Spinal cord (tissue), 10 donors: ENCODE results near the gene MINPP1. TPM values are rescaled to one million over a fixed set of nuclear protein-coding genes. Genes with fewer than 3 reads are reported as not detected.
"Not testable (repeated sequence)": the region's sequence is repeated elsewhere in the genome, so short reads cannot be mapped to it uniquely, and the experiment has no call there.

Experiments
- DNase-seq, 6 donors: peaks; one replicate each; pipeline versions ENCODE4 v3.0.0 to v3.0.0-alpha.2; 2013 to 2015; ENCODE audit warnings: low spot score in 6 of 6, low read depth in 4 of 6
- H3K27ac ChIP-seq: one replicate; pipeline ENCODE4 v1.5.1; 2013; ENCODE audit warnings: low read depth, low read length, control low read depth
- H3K27me3 ChIP-seq: one replicate; pipeline ENCODE4 v1.6.1; 2013; ENCODE audit warnings: low read length; ENCODE audit not compliant: control insufficient read depth, insufficient read depth
- H3K36me3 ChIP-seq: one replicate; pipeline ENCODE4 v1.6.1; 2013; ENCODE audit warnings: low read length; ENCODE audit not compliant: control insufficient read depth, insufficient read depth
- H3K4me1 ChIP-seq: one replicate; pipeline ENCODE4 v1.6.1; 2013; ENCODE audit warnings: low read length; ENCODE audit not compliant: control insufficient read depth, insufficient read depth
- H3K4me3 ChIP-seq: one replicate; pipeline ENCODE4 v1.5.1; 2013; ENCODE audit warnings: low read depth, low read length, control low read depth
- H3K9me3 ChIP-seq: one replicate; pipeline ENCODE4 v1.6.1; 2013; ENCODE audit warnings: low read length; ENCODE audit not compliant: control insufficient read depth, insufficient read depth
- WGBS: methylation state at CpG from one replicate; pipeline ENCODE4 v1.1.5; 2013; ENCODE audit warnings: missing lambda C conversion rate; ENCODE audit not compliant: insufficient coverage; 5-methylcytosine and 5-hydroxymethylcytosine counted together
- polyA plus RNA-seq, 2 donors: library from polyadenylated mRNA; unstranded; fragments of 120-200 nt; gene quantifications; one replicate each; pipeline ENCODE4 v1.2.1, GENCODE V29; 2013; ENCODE audit not compliant: insufficient read length in 2 of 2
- total RNA-seq, 2 donors: library from RNA; depleted of rRNA in 1 of 2; stranded (reverse); fragments of 120-200 nt in 1 of 2; fragments of >200 nt in 1 of 2; gene quantifications; one replicate each; pipeline versions ENCODE4 v1.2.3 to v1.2.4, GENCODE V29; 2013 to 2014
- donor health status: healthy.

Gene MINPP1
- total and polyA plus RNA-seq, 4 donors = 19.2 to 24.7 (median 23.2) TPM

DNA sequence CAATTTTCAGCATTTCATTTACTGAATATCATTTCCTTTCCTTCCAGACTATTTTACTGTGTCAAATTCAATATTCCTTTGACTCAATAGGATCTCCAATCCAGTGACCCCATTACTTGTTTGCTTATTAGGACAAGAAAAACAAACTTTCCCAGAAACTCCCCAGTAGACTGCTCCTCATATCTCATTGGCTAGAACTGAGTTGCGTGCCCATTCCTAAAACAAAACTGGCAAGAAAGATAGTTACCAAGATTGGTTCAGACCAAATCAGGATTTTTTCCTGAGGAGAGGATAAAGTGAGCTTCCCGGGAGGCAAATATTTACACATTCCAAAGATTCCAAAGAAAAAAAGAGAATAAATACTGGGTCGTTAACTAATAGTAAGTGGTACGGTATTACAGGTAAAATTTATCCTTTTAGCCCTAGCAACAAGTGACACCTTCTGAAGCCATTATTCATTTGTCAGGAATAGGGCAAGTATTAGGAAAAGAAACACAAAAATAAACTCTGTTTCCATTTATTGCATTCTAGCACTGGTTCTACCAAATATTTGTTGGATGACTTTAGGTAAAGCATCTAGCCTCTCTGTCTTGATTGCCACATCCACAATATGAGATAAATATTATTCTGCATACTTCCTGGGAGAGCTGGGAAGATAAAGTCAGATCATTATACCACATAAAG is 6.4 kb upstream of the MINPP1 start:
- not testable (repeated sequence) for H3K9me3 ChIP-seq, H3K4me1 ChIP-seq, DNase-seq, H3K4me3 ChIP-seq, H3K27me3 ChIP-seq, H3K36me3 ChIP-seq, H3K27ac ChIP-seq
- no CpG with 5 or more reads among the region's 4 CpGs for WGBS

DNA sequence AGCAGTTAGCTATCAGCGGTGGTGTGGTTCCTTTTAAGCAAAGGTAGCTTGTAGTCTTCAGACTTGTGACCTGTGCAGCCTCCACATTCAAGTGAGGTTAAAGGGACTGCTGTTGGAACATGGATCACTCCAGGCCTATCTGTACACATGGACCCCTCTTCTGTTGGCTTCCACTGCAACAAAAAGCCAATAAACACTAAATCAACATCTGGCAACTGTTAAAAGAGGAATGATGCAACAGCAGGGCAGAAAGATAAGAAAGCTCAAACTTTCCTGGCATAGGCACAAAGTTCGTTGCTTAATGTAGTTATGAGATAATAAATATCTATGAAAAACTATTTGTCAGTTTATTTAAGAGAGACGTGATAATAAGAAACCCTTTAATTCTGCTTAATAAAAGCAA is 4.0 kb upstream of the MINPP1 start:
- DNase-seq = no peak
- 89% methylated on average over 1 of the region's 3 CpGs for WGBS

DNA sequence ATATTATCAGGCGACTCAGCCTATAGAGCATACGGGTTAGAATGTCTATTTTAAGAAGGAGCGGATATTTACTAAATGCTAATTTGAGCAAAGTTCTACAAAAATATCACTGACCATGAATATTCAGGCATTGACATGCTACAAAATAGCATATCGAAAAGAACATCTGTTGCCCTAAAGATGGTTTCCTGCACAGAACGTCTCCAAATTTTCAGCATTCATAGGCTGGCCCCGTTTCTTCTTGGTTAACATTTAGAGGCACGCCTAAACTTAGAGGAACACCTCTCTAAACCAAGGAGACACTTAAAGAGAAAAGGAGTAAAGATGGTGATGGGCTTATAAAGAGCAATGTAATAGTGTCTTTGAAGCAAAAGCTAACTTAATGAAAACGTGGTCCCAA is 1.3 kb upstream of the MINPP1 start:
- no peaks in the 10 kb centered on the region for H3K9me3 ChIP-seq
- H3K27ac ChIP-seq = no peak overlapping the region
- no peaks in the 10 kb centered on the region for H3K36me3 ChIP-seq
- no peak overlapping the region for H3K4me3 ChIP-seq
- H3K27me3 ChIP-seq = no peaks in the 10 kb centered on the region
- peaks cover 7% of the 10 kb centered on the region for H3K4me1 ChIP-seq
- 100% methylated on average over 2 of the region's 8 CpGs for WGBS
- no peak for DNase-seq

More for the DNA sequence above, 4.0 kb upstream of the MINPP1 start:
- Histone ChIP-seq H3K4me1 (peaks cover 4% of the 10 kb centered on the region), H3K27ac (no peak overlapping the region), H3K4me3 (no peak overlapping the region), H3K36me3 (no peaks in the 10 kb centered on the region), H3K27me3 (no peaks in the 10 kb centered on the region), H3K9me3 (no peaks in the 10 kb centered on the region)

DNA sequence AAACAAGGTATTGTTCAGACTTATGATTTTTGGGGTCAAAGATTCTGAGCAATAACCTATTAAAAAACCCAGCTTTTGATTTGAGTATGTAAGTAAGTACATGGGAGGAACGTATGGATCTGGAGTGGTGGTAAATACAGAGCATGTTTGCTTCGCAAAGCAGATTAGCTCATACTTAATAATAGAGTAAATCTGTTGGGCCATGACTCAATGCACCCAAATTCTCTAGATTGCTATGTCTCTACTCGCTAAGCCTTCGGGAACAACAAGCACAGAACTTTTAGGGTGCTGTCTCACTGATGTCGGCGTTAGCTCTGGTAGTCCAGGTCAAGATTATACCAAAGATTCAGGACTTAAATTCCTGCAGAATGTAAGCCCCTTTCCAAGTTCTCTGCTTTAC is 807 bp upstream of the MINPP1 start:
- H3K4me1 ChIP-seq = peaks cover 7% of the 10 kb centered on the region

DNA sequence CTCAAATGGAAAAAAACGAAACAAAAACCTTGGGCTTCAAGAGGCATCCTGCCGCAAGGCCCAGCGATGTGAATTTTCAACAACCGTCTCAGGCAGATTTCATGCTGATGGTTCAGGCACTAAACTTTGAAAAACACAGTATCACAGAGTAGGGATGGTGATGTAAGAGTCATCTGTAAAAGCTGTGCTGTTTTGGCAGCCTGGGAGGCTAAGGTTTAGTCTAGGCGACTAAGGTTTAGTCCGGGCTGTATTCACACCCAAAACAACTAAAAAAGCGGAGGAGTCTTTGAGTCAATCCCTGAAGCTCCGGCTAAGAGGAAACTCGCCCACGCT is 420 bp upstream of the MINPP1 start:
- Histone ChIP-seq H3K36me3 (no peaks in the 10 kb centered on the region), H3K4me1 (peaks cover 7% of the 10 kb centered on the region), H3K9me3 (no peaks in the 10 kb centered on the region), H3K27me3 (no peaks in the 10 kb centered on the region), H3K27ac (peak overlapping the region; percentile 89), H3K4me3 (peak overlapping the region; percentile 93)
- no peak for DNase-seq
- WGBS = 9% methylated on average over 10 of the region's 10 CpGs

More for the DNA sequence above, 807 bp upstream of the MINPP1 start:
- peak overlapping the region; percentile 89 for H3K27ac ChIP-seq
- DNase-seq = no peak
- no peaks in the 10 kb centered on the region for H3K27me3 ChIP-seq
- H3K9me3 ChIP-seq = no peaks in the 10 kb centered on the region
- H3K4me3 ChIP-seq = peak overlapping the region; percentile 93
- H3K36me3 ChIP-seq = no peaks in the 10 kb centered on the region
- WGBS = 56% methylated on average over 4 of the region's 6 CpGs

DNA sequence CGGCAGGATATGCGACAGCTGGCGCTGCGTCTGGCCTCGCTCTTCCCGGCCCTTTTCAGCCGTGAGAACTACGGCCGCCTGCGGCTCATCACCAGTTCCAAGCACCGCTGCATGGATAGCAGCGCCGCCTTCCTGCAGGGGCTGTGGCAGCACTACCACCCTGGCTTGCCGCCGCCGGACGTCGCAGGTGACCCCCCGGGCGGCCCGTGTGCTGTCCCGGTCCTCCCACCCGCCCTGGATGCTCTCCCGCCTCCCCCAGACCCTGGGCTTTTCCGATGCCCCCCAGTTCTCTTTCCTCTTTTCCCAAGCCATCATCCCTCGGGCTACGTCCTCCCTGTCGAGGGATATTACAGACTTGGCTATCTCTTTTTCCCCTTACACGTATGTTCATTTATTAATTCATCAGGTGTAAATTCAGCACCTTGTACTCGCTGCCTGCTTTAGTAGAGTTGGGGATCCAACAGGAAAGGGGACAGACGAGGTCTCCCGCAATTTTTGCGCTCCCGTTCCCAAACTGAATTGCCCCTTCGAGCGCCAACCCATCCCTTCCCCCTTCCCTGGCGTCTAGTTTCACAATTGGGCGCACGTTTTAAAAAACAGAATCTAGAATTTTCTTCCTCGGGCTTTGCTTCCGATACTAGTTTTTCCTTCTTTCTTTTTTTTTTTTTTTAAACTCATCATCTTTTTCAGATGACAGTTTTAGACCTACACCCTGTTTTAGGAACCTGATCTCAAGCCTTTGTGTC is 846 bp downstream of the MINPP1 start:
- Histone ChIP-seq H3K4me3 (peak overlapping the region; percentile 93), H3K27ac (peak overlapping the region; percentile 89), H3K9me3 (no peaks in the 10 kb centered on the region), H3K36me3 (peaks cover 2% of the 10 kb centered on the region), H3K27me3 (no peaks in the 10 kb centered on the region), H3K4me1 (peaks cover 7% of the 10 kb centered on the region)
- DNase-seq = peak in 2 of 6 donors; percentile 23 to 73
- 0% methylated on average over 37 of the region's 41 CpGs for WGBS

DNA sequence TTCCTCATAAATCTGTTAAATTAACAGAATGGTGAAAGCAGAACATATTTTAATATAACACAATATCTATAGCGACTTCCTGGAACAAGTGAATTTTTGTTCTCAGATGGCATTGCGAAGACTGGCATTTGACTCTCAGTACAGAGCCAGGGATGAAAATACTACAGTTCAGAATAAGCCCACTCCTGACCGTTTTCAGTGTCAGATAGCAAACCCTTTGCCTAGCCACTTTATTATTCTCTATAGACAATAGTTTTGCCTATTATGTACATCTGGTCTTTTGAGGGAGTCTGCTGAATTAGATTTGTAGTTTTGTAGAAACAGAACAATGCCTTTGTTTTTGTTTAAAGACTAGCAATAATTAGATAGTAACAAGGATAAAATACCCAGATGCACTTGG is 2.3 kb downstream of the MINPP1 start:
- no peak for DNase-seq
- H3K27me3 ChIP-seq = no peaks in the 10 kb centered on the region
- H3K4me3 ChIP-seq = no peak overlapping the region
- H3K9me3 ChIP-seq = no peaks in the 10 kb centered on the region
- WGBS = 100% methylated on average over 1 of the region's 3 CpGs
- H3K4me1 ChIP-seq = peaks cover 7% of the 10 kb centered on the region
- no peak overlapping the region for H3K27ac ChIP-seq
- H3K36me3 ChIP-seq = peaks cover 2% of the 10 kb centered on the region

DNA sequence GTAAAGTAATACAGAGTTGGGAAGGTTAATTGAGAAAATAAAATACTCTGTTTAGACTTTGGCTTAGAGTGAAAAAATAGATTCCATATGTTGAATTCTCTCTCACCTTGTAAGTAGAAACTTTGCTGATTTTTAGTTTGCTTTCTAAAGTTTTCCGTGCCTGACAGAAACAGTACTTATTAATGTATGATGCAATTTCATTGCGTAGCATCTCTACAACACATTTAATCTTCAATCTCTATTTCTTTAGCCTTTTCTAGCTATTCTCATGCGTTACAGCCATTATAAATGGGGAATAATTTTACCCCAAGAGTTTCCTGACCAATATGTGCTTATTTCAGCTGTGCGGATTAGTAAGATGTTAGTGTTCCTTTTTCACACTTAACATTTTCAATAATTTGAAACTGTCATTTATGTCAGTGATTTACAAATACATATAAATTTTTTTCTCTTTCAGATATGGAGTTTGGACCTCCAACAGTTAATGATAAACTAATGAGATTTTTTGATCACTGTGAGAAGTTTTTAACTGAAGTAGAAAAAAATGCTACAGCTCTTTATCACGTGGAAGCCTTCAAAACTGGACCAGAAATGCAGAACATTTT is 3.3 kb downstream of the MINPP1 start:
- Histone ChIP-seq H3K27me3 (no peaks in the 10 kb centered on the region), H3K36me3 (peaks cover 2% of the 10 kb centered on the region), H3K9me3 (no peaks in the 10 kb centered on the region), H3K4me1 (peaks cover 7% of the 10 kb centered on the region), H3K4me3 (no peak overlapping the region), H3K27ac (no peak overlapping the region)
- DNase-seq = no peak
- no CpG with 5 or more reads among the region's 5 CpGs for WGBS

DNA sequence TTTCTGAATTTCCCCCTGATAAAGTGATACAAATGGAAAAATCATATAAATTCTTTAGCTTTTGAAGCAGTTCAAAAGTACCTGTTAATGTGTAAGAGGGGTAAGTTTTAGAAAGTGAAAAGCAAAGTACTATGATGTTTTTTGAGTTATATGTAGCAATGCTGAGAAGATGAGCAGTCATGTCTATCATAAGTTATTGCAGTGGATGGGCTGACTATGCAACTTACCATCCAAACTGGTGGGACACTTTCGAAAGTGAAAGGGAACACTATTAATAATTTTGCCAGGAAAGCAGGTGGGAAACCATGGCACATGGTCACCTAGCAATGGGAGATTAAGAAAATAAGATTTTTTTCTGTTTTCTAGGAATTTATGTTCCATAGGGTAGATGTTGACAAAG is 4.1 kb downstream of the MINPP1 start:
- WGBS = 80% methylated on average over 1 of the region's 1 CpG
- no peaks in the 10 kb centered on the region for H3K27me3 ChIP-seq
- H3K36me3 ChIP-seq = peaks cover 2% of the 10 kb centered on the region
- H3K27ac ChIP-seq = no peak overlapping the region
- H3K4me3 ChIP-seq = no peak overlapping the region
- peaks cover 7% of the 10 kb centered on the region for H3K4me1 ChIP-seq
- no peaks in the 10 kb centered on the region for H3K9me3 ChIP-seq
- DNase-seq = no peak
